ENCODE results near the gene PPP1R7.

DNA sequence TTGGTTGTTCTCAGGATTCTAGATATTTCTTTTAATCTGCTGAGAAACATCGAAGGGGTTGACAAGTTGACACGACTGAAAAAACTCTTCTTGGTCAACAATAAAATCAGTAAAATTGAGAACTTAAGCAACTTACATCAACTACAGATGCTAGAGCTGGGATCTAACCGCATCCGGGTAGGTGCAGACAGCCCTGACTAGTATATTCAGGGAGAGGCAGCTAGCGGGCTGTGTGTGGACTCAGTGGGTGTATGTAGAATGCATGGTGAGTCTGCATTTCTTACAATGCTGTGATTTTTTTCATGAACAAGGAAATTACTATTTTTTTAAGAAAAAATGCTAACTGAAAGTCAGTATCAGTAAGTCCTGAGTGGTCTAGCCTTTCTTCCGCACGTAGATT is 10.1 kb downstream of the PPP1R7 start:
- TF ChIP-seq, protein P1, sequence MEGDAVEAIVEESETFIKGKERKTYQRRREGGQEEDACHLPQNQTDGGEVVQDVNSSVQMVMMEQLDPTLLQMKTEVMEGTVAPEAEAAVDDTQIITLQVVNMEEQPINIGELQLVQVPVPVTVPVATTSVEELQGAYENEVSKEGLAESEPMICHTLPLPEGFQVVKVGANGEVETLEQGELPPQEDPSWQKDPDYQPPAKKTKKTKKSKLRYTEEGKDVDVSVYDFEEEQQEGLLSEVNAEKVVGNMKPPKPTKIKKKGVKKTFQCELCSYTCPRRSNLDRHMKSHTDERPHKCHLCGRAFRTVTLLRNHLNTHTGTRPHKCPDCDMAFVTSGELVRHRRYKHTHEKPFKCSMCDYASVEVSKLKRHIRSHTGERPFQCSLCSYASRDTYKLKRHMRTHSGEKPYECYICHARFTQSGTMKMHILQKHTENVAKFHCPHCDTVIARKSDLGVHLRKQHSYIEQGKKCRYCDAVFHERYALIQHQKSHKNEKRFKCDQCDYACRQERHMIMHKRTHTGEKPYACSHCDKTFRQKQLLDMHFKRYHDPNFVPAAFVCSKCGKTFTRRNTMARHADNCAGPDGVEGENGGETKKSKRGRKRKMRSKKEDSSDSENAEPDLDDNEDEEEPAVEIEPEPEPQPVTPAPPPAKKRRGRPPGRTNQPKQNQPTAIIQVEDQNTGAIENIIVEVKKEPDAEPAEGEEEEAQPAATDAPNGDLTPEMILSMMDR (IDR thresholded peaks at IDR 0.05), result no peak
- TF ChIP-seq EZH2 (IDR thresholded peaks at IDR 0.05), result no peak

Measured in neural progenitor cell (in vitro differentiated cells).